NOMO-1 (cell line): ENCODE results near the gene SORL1.

Experiments
- DNase-seq, 2 experiments: peaks; one replicate each; lab custom pipeline; 2025; ENCODE audit not compliant: unreplicated experiment in 2 of 2; lab: John Stamatoyannopoulos, UW

The SORL1 gene

GRCh38 chr11:121450401-121450800, 1.7 kb upstream of the SORL1 start:
- DNase-seq, result peak; percentile 19 to 24

GRCh38 chr11:121451178-121451985, 732 bp upstream of the SORL1 start:
- no peak for DNase-seq

GRCh38 chr11:121452609-121453150, 566 bp downstream of the SORL1 start, which contains the start of gene SORL1-AS1:
SORL1-AS1 (minus strand) TSS chr11:121452967.
- DNase-seq, result no peak

GRCh38 chr11:121453589-121454299, 1.6 kb downstream of the SORL1 start:
- no peak for DNase-seq

- no peak for DNase-seq
Observed at GRCh38 chr11:121455115-121455514, 3.0 kb downstream of the SORL1 start.

GRCh38 chr11:121456151-121456550, 4.0 kb downstream of the SORL1 start:
- no peak for DNase-seq

- DNase-seq, result no peak
Observed at GRCh38 chr11:121456816-121457431, 4.8 kb downstream of the SORL1 start.

GRCh38 chr11:121458551-121458950, 6.4 kb downstream of the SORL1 start:
- DNase-seq, result no peak

- DNase-seq, result peak; percentile 18 to 59
Observed at GRCh38 chr11:121459413-121460017, 7.4 kb downstream of the SORL1 start.

GRCh38 chr11:121460941-121461514, 8.9 kb downstream of the SORL1 start:
- no peak for DNase-seq

GRCh38 chr11:121461843-121462242, 9.7 kb downstream of the SORL1 start:
- no peak for DNase-seq

GRCh38 chr11:121463689-121464335, 11.7 kb downstream of the SORL1 start:
- no peak for DNase-seq

GRCh38 chr11:121464352-121464946, 12.3 kb downstream of the SORL1 start:
- DNase-seq, result peak in 1 of 2 experiments; percentile 54

GRCh38 chr11:121465709-121466062, 13.6 kb downstream of the SORL1 start:
- DNase-seq, result no peak

- no peak for DNase-seq
Observed at GRCh38 chr11:121466063-121466794, 14.1 kb downstream of the SORL1 start.

- DNase-seq, result no peak
Observed at GRCh38 chr11:121467471-121467870, 15.4 kb downstream of the SORL1 start.

- DNase-seq, result no peak
Observed at GRCh38 chr11:121467965-121468364, 15.9 kb downstream of the SORL1 start.

GRCh38 chr11:121469910-121470309, 17.8 kb downstream of the SORL1 start:
- DNase-seq, result no peak

GRCh38 chr11:121471167-121471566, 19.1 kb downstream of the SORL1 start:
- DNase-seq, result no peak
